Ovary (tissue), 9 donors: ENCODE data around the gene MRPS25. TPM values are rescaled to one million over a fixed set of nuclear protein-coding genes. Genes with fewer than 3 reads are reported as not detected.
"Not testable (repeated sequence)": the region's sequence is repeated elsewhere in the genome, so short reads cannot be mapped to it uniquely, and the experiment has no call there.

Source experiments
- DNase-seq, 5 donors: peaks; one replicate each; pipeline ENCODE4 v3.0.0-alpha.2; 2019 to 2020
- H3K27ac ChIP-seq, 2 donors: fragments of 200-600 bp; one replicate each; pipeline versions ENCODE4 v1.5.1 to v1.8.0; 2019 to 2022
- H3K27me3 ChIP-seq: fragments of 200-600 bp; one replicate; pipeline ENCODE4 v1.8.0; 2022
- H3K36me3 ChIP-seq: fragments of 200-600 bp; sonication (generic); one replicate; pipeline ENCODE4 v1.5.1; 2019
- H3K4me1 ChIP-seq: one replicate; pipeline ENCODE4 v1.8.1; 2013; ENCODE audit warnings: mild to moderate bottlenecking, moderate library complexity; ENCODE audit not compliant: insufficient read depth
- H3K4me3 ChIP-seq: fragments of 200-600 bp; sonication (generic); one replicate; pipeline ENCODE4 v1.5.1; 2017
- H3K9me3 ChIP-seq, 2 donors: fragments of 200-600 bp in 1 of 2; sonication (generic) in 1 of 2; one replicate each; pipeline versions ENCODE4 v1.5.1 to v1.8.1; 2013 to 2019; ENCODE audit warnings: mild to moderate bottlenecking in 1 of 2, moderate library complexity in 1 of 2
- EP300 ChIP-seq: sonication (generic); formaldehyde crosslinking; IDR thresholded peaks from one replicate; pipeline ENCODE4 v1.6.1; 2017; ENCODE audit warnings: antibody characterized with exemption
- POLR2A ChIP-seq: fragments of 450-650 bp; IDR thresholded peaks from one replicate; pipeline ENCODE4 v1.6.1; 2017; ENCODE audit warnings: antibody characterized with exemption, mild to moderate bottlenecking, moderate library complexity
- WGBS, 3 donors: extraction: QIAGEN DNeasy Blood & Tissue Kit in 1 of 3; methylation state at CpG; one replicate each; pipeline versions ENCODE4 v1.1.5 to v1.1.7; 2013 to 2017; 5-methylcytosine and 5-hydroxymethylcytosine counted together
- intact Hi-C, 4 donors: fragments of 100-400 bp; cut with DNase I; formaldehyde crosslinking; loops; one replicate each; pipeline versions ENCODE4 v1.11.0 to v1.15.1; 2022 to 2023
- polyA plus RNA-seq, 2 donors: library from polyadenylated mRNA; stranded (reverse); fragments of 200-250 nt in 1 of 2; fragments of 350-450 nt in 1 of 2; fragmentation: Illumina TruSeq in 1 of 2; extraction: RNeasy Lipid Tissue Mini Kit (QIAGEN cat#74804) in 1 of 2; gene quantifications; one replicate each; pipeline ENCODE4 v1.2.3, GENCODE V29; 2013 to 2014
- total RNA-seq, 7 donors: library from RNA; depleted of rRNA in 2 of 7; stranded (reverse); fragments of >200 nt in 2 of 7; fragmentation: NEBNext Ultra II Directional in 3 of 7; extraction: Animal tissue kit (Norgen Biotek cat#: 25700) in 3 of 7; gene quantifications; one replicate each; pipeline versions ENCODE4 v1.1.0 to v1.2.4, GENCODE V29; 2016 to 2023
- TF ChIP-seq, protein P1 (sequence below), 3 donors: fragments of 450-650 bp in 2 of 3; fragments of 200-600 bp in 1 of 3; IDR thresholded peaks; one replicate each; pipeline versions ENCODE4 v1.5.1 to v1.8.0; 2016 to 2022; ENCODE audit warnings: antibody characterized with exemption in 3 of 3, mild to moderate bottlenecking in 1 of 3
- donor health status: DM: no; HTN: no; CAD: no; lungs with moderate emphysema.
- donor health status: DM: no; HTN: no; CAD: no.
- donor health status: Bipolar disorder and iron deficiency.
- donor health status: DM: yes; HTN: yes; CAD: no.
- donor health status: DM: no; HTN: no; CAD: no.
- donor health status: DM: yes; HTN: yes; CAD: no.

MRPS25 gene
- total and polyA plus RNA-seq, 9 donors, result 22.5 to 50.5 (median 34.1) TPM

GRCh38 chr3:15010664-15011063, 54.5 kb downstream of the MRPS25 start:
- DNase-seq, result no peak
- TF ChIP-seq EP300 (no peak), POLR2A (no peak)
- TF ChIP-seq, protein P1, sequence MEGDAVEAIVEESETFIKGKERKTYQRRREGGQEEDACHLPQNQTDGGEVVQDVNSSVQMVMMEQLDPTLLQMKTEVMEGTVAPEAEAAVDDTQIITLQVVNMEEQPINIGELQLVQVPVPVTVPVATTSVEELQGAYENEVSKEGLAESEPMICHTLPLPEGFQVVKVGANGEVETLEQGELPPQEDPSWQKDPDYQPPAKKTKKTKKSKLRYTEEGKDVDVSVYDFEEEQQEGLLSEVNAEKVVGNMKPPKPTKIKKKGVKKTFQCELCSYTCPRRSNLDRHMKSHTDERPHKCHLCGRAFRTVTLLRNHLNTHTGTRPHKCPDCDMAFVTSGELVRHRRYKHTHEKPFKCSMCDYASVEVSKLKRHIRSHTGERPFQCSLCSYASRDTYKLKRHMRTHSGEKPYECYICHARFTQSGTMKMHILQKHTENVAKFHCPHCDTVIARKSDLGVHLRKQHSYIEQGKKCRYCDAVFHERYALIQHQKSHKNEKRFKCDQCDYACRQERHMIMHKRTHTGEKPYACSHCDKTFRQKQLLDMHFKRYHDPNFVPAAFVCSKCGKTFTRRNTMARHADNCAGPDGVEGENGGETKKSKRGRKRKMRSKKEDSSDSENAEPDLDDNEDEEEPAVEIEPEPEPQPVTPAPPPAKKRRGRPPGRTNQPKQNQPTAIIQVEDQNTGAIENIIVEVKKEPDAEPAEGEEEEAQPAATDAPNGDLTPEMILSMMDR (IDR thresholded peaks at IDR 0.05), result no peak
- Histone ChIP-seq H3K36me3 (no peaks in the 10 kb centered on the region), H3K4me3 (no peak overlapping the region), H3K4me1 (no peaks in the 10 kb centered on the region), H3K27me3 (no peaks in the 10 kb centered on the region), H3K9me3 (no peaks in the 10 kb centered on the region), H3K27ac (no peak overlapping the region)
- intact Hi-C loops, result no loop called here
- 92 to 100% (median 97%) methylated on average over 1 of the region's 1 CpG for WGBS, 3 donors

GRCh38 chr3:15009167-15009566, 55.9 kb downstream of the MRPS25 start:
- no peaks in the 10 kb centered on the region for H3K4me1 ChIP-seq
- H3K27me3 ChIP-seq, result no peaks in the 10 kb centered on the region
- H3K4me3 ChIP-seq, result no peak overlapping the region
- no peak overlapping the region for H3K27ac ChIP-seq
- H3K36me3 ChIP-seq, result no peaks in the 10 kb centered on the region
- TF ChIP-seq POLR2A, result no peak
- TF ChIP-seq, protein P1 (IDR thresholded peaks at IDR 0.05), result no peak
- TF ChIP-seq EP300, result no peak
- WGBS, 3 donors, result 97 to 98% (median 97%) methylated on average over 5 of the region's 5 CpGs
- no peak for DNase-seq
- intact Hi-C loops, result no loop called here
- H3K9me3 ChIP-seq, result no peaks in the 10 kb centered on the region

DNA sequence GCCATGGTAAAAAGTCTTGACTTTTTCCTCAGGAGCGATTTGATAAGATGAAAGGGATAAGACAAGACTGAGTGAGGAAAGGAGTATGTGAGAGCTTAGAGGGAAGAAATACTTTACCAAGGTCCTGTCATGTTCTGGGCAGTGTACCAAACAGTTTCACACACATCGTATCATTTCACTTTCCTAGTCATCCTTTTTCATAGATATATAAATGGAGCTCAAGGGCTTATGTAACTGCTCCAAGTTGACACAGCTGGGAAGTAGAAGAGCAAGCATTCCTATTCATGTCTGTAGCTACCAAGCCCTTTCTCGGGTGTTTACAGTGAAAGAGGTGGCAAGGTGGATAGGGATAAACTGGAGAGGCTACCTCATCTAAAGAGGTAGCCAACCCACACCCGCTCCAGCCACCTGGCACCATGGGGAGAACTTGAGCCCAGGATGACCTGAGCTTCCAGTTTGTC, 57.4 kb downstream of the MRPS25 start:
- Histone ChIP-seq H3K4me1 (no peaks in the 10 kb centered on the region), H3K27ac (no peak overlapping the region), H3K9me3 (no peaks in the 10 kb centered on the region), H3K27me3 (no peaks in the 10 kb centered on the region), H3K36me3 (no peaks in the 10 kb centered on the region), H3K4me3 (no peak overlapping the region)
- WGBS, 3 donors, result 66 to 68% (median 68%) methylated on average over 4 of the region's 4 CpGs
- DNase-seq, result no peak
- TF ChIP-seq, protein P1 (IDR thresholded peaks at IDR 0.05), result no peak
- TF ChIP-seq EP300, result no peak
- TF ChIP-seq POLR2A, result no peak
- intact Hi-C loops, result no loop called here

GRCh38 chr3:14999182-14999581, 65.9 kb downstream of the MRPS25 start:
- H3K27ac ChIP-seq, H3K9me3 ChIP-seq, DNase-seq, H3K36me3 ChIP-seq, H3K4me3 ChIP-seq, H3K4me1 ChIP-seq, H3K27me3 ChIP-seq, intact Hi-C loops: not testable (repeated sequence)
- WGBS, 3 donors, result 95 to 98% (median 96%) methylated on average over 6 of the region's 6 CpGs

Other genes with a start within 250 kb of the MRPS25 start
- 10 to 100 TPM in 4 of 7 donors, 1 to 10 TPM in 3; 5.1 to 38.3 (median 13.0) TPM for gene FGD5, start 246.4 kb downstream of the MRPS25 start, total RNA-seq
- 10 to 100 TPM; 11.5 to 17.8 TPM for gene FGD5, start 246.4 kb downstream of the MRPS25 start, polyA plus RNA-seq
- 10 to 100 TPM; 21.8 to 56.7 (median 44.8) TPM for gene NR2C2, start 117.7 kb downstream of the MRPS25 start, total RNA-seq
- gene NR2C2, start 117.7 kb downstream of the MRPS25 start, polyA plus RNA-seq, result 10 to 100 TPM; 11.4 to 23.2 TPM
- gene RBSN, start 33.8 kb upstream of the MRPS25 start, total RNA-seq, result 10 to 100 TPM; 14.4 to 36.5 (median 31.1) TPM
- gene RBSN, start 33.8 kb upstream of the MRPS25 start, polyA plus RNA-seq, result 10 to 100 TPM; 13.5 to 31.5 TPM
- 10 to 100 TPM; 44.1 to 70.4 (median 54.8) TPM for gene CAPN7, start 140.9 kb upstream of the MRPS25 start, total RNA-seq
- 10 to 100 TPM; 20.7 to 32.0 TPM for gene CAPN7, start 140.9 kb upstream of the MRPS25 start, polyA plus RNA-seq